ENCODE data around the gene STK32C.

- TF ChIP-seq CTCF (IDR thresholded peaks at IDR 0.05; ENCODE audit: insufficient read depth, low read length): no peak
- no peak for TF ChIP-seq SPI1 (IDR thresholded peaks at IDR 0.05; ENCODE audit: borderline replicate concordance, low read depth)
- TF ChIP-seq GABPA (IDR thresholded peaks at IDR 0.05; ENCODE audit: low read depth): no peak
- no peak for TF ChIP-seq POLR2AphosphoS5 (IDR thresholded peaks at IDR 0.05; ENCODE audit: low read depth)
These were observed 77.8 kb downstream of the STK32C start for GRCh38 chr10:132229834-132230556.
